ENCODE data around the gene TXNDC2. TPM values are rescaled to one million over a fixed set of nuclear protein-coding genes. Genes with fewer than 3 reads are reported as not detected.

Gene TXNDC2
- polyA plus RNA-seq, 3 donors, result 0.10 to 0.36 TPM; not detected in 1

- Histone ChIP-seq H3K27ac (ENCODE audit: low read depth in 1 of 2, low read length in 2 of 2) (no peak overlapping the region), H2AFZ (ENCODE audit: insufficient read depth, low read depth, low read length, poor library complexity, severe bottlenecking) (no peak overlapping the region), H3K79me2 (ENCODE audit: insufficient read depth, low read length) (peaks cover 41% of the 10 kb centered on the region), H3K4me2 (replicated peaks; ENCODE audit: extremely low read depth, low read length, poor library complexity, severe bottlenecking) (no peak overlapping the region), H3K27me3 (ENCODE audit: control insufficient read depth in 2 of 2, insufficient read depth in 2 of 2, low read length in 2 of 2) (no peaks in the 10 kb centered on the region), H4K20me1 (ENCODE audit: insufficient read depth, low read length) (peaks cover 16% of the 10 kb centered on the region), H3K9ac (ENCODE audit: insufficient read depth, low read length, poor library complexity, severe bottlenecking) (no peak overlapping the region), H3K4me1 (ENCODE audit: control insufficient read depth in 1 of 2, insufficient read depth in 2 of 2, low read length in 2 of 2) (peaks cover 26 to 33% of the 10 kb centered on the region in 2 donors), H3K4me3 (replicated peaks in 1 of 3; ENCODE audit: low read depth in 2 of 3, low read length in 3 of 3) (no peak overlapping the region), H3K9me3 (replicated peaks in 1 of 2; ENCODE audit: control insufficient read depth in 1 of 2, insufficient read depth in 1 of 2, low read length in 2 of 2) (no peaks in the 10 kb centered on the region), H3K36me3 (replicated peaks in 1 of 2; ENCODE audit: control insufficient read depth in 1 of 2, insufficient read depth in 2 of 2, low read length in 2 of 2) (peaks cover 36 to 81% of the 10 kb centered on the region in 2 donors)
- 94% methylated on average over 2 of the region's 3 CpGs for WGBS (ENCODE audit: insufficient coverage)
- Mint-ChIP-seq H3K4me1 (peaks cover 42% of the 10 kb centered on the region), H3K27me3 (ENCODE audit: low read depth in 3 of 3) (peaks cover 0 to 5% (median 0%) of the 10 kb centered on the region in 3 donors), H3K27ac (peak overlapping the region in 1 of 7 donors; percentile 3), H3K36me3 (peaks cover 64 to 76% of the 10 kb centered on the region in 2 donors), H3K9me3 (peaks cover 0 to 2% (median 0%) of the 10 kb centered on the region in 7 donors), H3K4me3 (no peak overlapping the region)
- TF ChIP-seq CTCF (IDR thresholded peaks at IDR 0.05), result no peak
- intact Hi-C loops (cut with micrococcal nuclease), result no loop called here
- DNase-seq, result no peak
Measured at GRCh38 chr18:9845256-9845655, 40.5 kb upstream of the TXNDC2 start.

DNA sequence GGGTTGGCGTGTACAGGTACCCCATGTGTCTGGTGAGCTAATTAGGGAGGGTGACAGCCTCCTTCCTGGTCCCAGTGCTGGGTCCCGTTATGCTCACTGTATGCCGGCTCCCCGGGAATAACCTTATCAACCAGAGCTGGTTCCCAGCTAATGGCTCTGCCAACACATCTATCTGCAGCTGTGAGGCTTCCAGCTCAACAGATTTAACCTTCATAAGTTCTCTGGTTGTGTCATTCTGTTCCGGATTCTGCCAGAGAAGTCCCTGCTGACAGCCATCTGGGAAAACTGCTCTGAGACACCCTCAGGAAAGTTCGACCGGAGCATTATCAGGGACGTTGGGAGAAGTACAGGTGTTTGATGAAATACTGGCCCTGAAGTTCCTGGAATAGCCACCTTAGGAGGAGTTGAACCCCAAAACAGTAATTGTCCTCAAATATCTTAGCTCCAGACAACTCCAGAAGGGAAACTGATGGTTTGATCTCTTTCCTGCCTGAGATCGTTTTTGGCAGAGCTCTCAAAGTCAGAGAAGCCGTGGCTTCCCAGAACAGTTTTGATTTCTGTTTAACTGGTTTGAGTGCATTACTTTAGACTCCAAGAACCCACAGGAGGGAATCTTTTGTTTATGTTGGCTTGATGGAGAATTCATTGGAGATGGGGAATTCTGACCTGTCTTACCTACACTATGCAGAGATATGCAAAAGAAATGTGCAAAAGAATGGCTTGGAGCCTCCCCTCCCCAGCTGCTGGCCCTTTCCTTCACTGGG, 39.4 kb upstream of the TXNDC2 start:
- H3K9me3 Mint-ChIP-seq, result peaks cover 0 to 2% (median 0%) of the 10 kb centered on the region in 7 donors
- no peak overlapping the region for H3K27ac ChIP-seq (ENCODE audit: low read depth in 1 of 2, low read length in 2 of 2)
- intact Hi-C loops (cut with micrococcal nuclease), result no loop called here
- peak overlapping the region in 3 of 7 donors; percentile 19 to 73 (median 68) for H3K27ac Mint-ChIP-seq
- H3K4me3 ChIP-seq (replicated peaks in 1 of 3; ENCODE audit: low read depth in 2 of 3, low read length in 3 of 3), result no peak overlapping the region
- H2AFZ ChIP-seq (ENCODE audit: insufficient read depth, low read depth, low read length, poor library complexity, severe bottlenecking), result no peak overlapping the region
- H3K4me2 ChIP-seq (replicated peaks; ENCODE audit: extremely low read depth, low read length, poor library complexity, severe bottlenecking), result no peak overlapping the region
- H3K4me1 Mint-ChIP-seq, result peaks cover 53% of the 10 kb centered on the region
- DNase-seq, result no peak
- peaks cover 32 to 71% of the 10 kb centered on the region in 2 donors for H3K36me3 ChIP-seq (replicated peaks in 1 of 2; ENCODE audit: control insufficient read depth in 1 of 2, insufficient read depth in 2 of 2, low read length in 2 of 2)
- peaks cover 36% of the 10 kb centered on the region for H3K79me2 ChIP-seq (ENCODE audit: insufficient read depth, low read length)
- H3K9me3 ChIP-seq (replicated peaks in 1 of 2; ENCODE audit: control insufficient read depth in 1 of 2, insufficient read depth in 1 of 2, low read length in 2 of 2), result no peaks in the 10 kb centered on the region
- H3K27me3 ChIP-seq (ENCODE audit: control insufficient read depth in 2 of 2, insufficient read depth in 2 of 2, low read length in 2 of 2), result no peaks in the 10 kb centered on the region
- 84% methylated on average over 8 of the region's 10 CpGs for WGBS (ENCODE audit: insufficient coverage)
- peaks cover 0 to 5% (median 0%) of the 10 kb centered on the region in 3 donors for H3K27me3 Mint-ChIP-seq (ENCODE audit: low read depth in 3 of 3)
- TF ChIP-seq CTCF (IDR thresholded peaks at IDR 0.05), result no peak
- H3K4me1 ChIP-seq (ENCODE audit: control insufficient read depth in 1 of 2, insufficient read depth in 2 of 2, low read length in 2 of 2), result peaks cover 37 to 44% of the 10 kb centered on the region in 2 donors
- H3K36me3 Mint-ChIP-seq, result peaks cover 60 to 70% of the 10 kb centered on the region in 2 donors
- H4K20me1 ChIP-seq (ENCODE audit: insufficient read depth, low read length), result peaks cover 16% of the 10 kb centered on the region
- H3K4me3 Mint-ChIP-seq, result no peak overlapping the region
- H3K9ac ChIP-seq (ENCODE audit: insufficient read depth, low read length, poor library complexity, severe bottlenecking), result no peak overlapping the region
